Smooth muscle cell (in vitro differentiated cells): Measurements from ENCODE around the gene NXF2B. TPM values are rescaled to one million over a fixed set of nuclear protein-coding genes. Genes with fewer than 3 reads are reported as not detected.
A peak's percentile ranks its signal among the peaks of the same experiment; 100 is the strongest.

Experiments
- DNase-seq: peaks from one replicate; lab custom pipeline; 2025; ENCODE audit not compliant: unreplicated experiment; lab: John Stamatoyannopoulos, UW
- H2AFZ ChIP-seq: fragments of 200-600 bp; sonication (generic); 2 replicates; pipeline ENCODE4 v1.6.0; 2016; ENCODE audit warnings: antibody characterized with exemption, low read depth, mild to moderate bottlenecking
- H3F3A ChIP-seq: fragments of 200-600 bp; sonication (generic); 2 replicates; pipeline ENCODE4 v1.6.0; 2017; ENCODE audit warnings: antibody characterized with exemption, low read depth
- H3K27ac ChIP-seq: fragments of 200-600 bp; sonication (generic); 2 replicates; pipeline ENCODE4 v1.5.1; 2016; ENCODE audit warnings: low read depth, mild to moderate bottlenecking
- H3K27me3 ChIP-seq: fragments of 200-600 bp; sonication (generic); 2 replicates; pipeline ENCODE4 v1.6.1; 2016; ENCODE audit warnings: low read depth, mild to moderate bottlenecking
- H3K36me3 ChIP-seq: fragments of 200-600 bp; sonication (generic); 2 replicates; pipeline ENCODE4 v1.5.1; 2016; ENCODE audit warnings: low read depth
- H3K4me1 ChIP-seq: fragments of 200-600 bp; sonication (generic); 2 replicates; pipeline ENCODE4 v1.5.1; 2016; ENCODE audit warnings: low read depth
- H3K4me2 ChIP-seq: fragments of 200-600 bp; sonication (generic); 2 replicates; pipeline ENCODE4 v1.6.0; 2016; ENCODE audit warnings: mild to moderate bottlenecking
- H3K4me3 ChIP-seq: fragments of 200-600 bp; sonication (generic); 2 replicates; pipeline ENCODE4 v1.5.1; 2016; ENCODE audit warnings: mild to moderate bottlenecking
- H3K79me2 ChIP-seq: fragments of 200-600 bp; sonication (generic); 2 replicates; pipeline ENCODE4 v1.6.0; 2016; ENCODE audit warnings: low read depth, mild to moderate bottlenecking
- H3K9ac ChIP-seq: fragments of 200-600 bp; sonication (generic); 2 replicates; pipeline ENCODE4 v1.6.0; 2016; ENCODE audit warnings: low read depth
- H3K9me3 ChIP-seq: fragments of 200-600 bp; sonication (generic); replicated peaks from 2 replicates; pipeline ENCODE4 v1.5.1; 2016; ENCODE audit warnings: low read depth
- H4K20me1 ChIP-seq: fragments of 200-600 bp; sonication (generic); 2 replicates; pipeline ENCODE4 v1.6.0; 2016; ENCODE audit warnings: low read depth
- WGBS: methylation state at CpG from one replicate; pipeline ENCODE4 v1.1.7; 2016; ENCODE audit warnings: low lambda C conversion rate; 5-methylcytosine and 5-hydroxymethylcytosine counted together
- polyA plus RNA-seq: library from polyadenylated mRNA; unstranded; fragments of >200 nt; fragmentation: Nextera tagmentation; extraction: Ambion mirVana; gene quantifications from 2 replicates; pipeline ENCODE4 v1.2.1, GENCODE V29; 2016
- total RNA-seq: library from RNA; depleted of rRNA; stranded (reverse); fragments of >200 nt; gene quantifications from 2 replicates; pipeline ENCODE4 v1.2.3, GENCODE V29; 2014
- TF ChIP-seq, protein P1 (sequence below): fragments of 200-600 bp; sonication (generic); IDR thresholded peaks from 2 replicates; pipeline ENCODE4 v1.5.1; 2017; ENCODE audit warnings: borderline replicate concordance, mild to moderate bottlenecking, antibody characterized with exemption; ENCODE audit not compliant: insufficient read depth, poor library complexity, severe bottlenecking

The NXF2B gene
- total and polyA plus RNA-seq, 2 experiments from 2014 or later: not detected

GRCh38 chrX:102345916-102346315 lies 93.9 kb downstream of the NXF2B start:
- Histone ChIP-seq H3K4me3 (no peak overlapping the region), H3K27me3 (no peaks in the 10 kb centered on the region), H3K27ac (no peak overlapping the region), H3K9me3 (no peaks in the 10 kb centered on the region), H3K36me3 (no peaks in the 10 kb centered on the region), H3K4me1 (no peaks in the 10 kb centered on the region), H3K4me2 (no peak overlapping the region), H3K9ac (no peak overlapping the region), H2AFZ (no peak overlapping the region), H3K79me2 (no peaks in the 10 kb centered on the region), H3F3A (no peaks in the 10 kb centered on the region), H4K20me1 (no peaks in the 10 kb centered on the region)
- WGBS: 35% methylated on average over 3 of the region's 3 CpGs
- no peak for DNase-seq
- TF ChIP-seq, protein P1, sequence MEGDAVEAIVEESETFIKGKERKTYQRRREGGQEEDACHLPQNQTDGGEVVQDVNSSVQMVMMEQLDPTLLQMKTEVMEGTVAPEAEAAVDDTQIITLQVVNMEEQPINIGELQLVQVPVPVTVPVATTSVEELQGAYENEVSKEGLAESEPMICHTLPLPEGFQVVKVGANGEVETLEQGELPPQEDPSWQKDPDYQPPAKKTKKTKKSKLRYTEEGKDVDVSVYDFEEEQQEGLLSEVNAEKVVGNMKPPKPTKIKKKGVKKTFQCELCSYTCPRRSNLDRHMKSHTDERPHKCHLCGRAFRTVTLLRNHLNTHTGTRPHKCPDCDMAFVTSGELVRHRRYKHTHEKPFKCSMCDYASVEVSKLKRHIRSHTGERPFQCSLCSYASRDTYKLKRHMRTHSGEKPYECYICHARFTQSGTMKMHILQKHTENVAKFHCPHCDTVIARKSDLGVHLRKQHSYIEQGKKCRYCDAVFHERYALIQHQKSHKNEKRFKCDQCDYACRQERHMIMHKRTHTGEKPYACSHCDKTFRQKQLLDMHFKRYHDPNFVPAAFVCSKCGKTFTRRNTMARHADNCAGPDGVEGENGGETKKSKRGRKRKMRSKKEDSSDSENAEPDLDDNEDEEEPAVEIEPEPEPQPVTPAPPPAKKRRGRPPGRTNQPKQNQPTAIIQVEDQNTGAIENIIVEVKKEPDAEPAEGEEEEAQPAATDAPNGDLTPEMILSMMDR: peak; percentile 67

- no peaks in the 10 kb centered on the region for H3K36me3 ChIP-seq
- H3K27ac ChIP-seq: no peak overlapping the region
- no peak overlapping the region for H3K9ac ChIP-seq
- H3K79me2 ChIP-seq: no peaks in the 10 kb centered on the region
- H3F3A ChIP-seq: no peaks in the 10 kb centered on the region
- no peak overlapping the region for H3K4me3 ChIP-seq
- no peak for DNase-seq
- TF ChIP-seq, protein P1: no peak
- H3K27me3 ChIP-seq: no peaks in the 10 kb centered on the region
- no peaks in the 10 kb centered on the region for H3K4me1 ChIP-seq
- no peaks in the 10 kb centered on the region for H4K20me1 ChIP-seq
- H3K4me2 ChIP-seq: no peak overlapping the region
- no peak overlapping the region for H2AFZ ChIP-seq
- 36% methylated on average over 2 of the region's 2 CpGs for WGBS
- no peaks in the 10 kb centered on the region for H3K9me3 ChIP-seq
Observed at GRCh38 chrX:102341867-102342266, 97.9 kb downstream of the NXF2B start.

DNA sequence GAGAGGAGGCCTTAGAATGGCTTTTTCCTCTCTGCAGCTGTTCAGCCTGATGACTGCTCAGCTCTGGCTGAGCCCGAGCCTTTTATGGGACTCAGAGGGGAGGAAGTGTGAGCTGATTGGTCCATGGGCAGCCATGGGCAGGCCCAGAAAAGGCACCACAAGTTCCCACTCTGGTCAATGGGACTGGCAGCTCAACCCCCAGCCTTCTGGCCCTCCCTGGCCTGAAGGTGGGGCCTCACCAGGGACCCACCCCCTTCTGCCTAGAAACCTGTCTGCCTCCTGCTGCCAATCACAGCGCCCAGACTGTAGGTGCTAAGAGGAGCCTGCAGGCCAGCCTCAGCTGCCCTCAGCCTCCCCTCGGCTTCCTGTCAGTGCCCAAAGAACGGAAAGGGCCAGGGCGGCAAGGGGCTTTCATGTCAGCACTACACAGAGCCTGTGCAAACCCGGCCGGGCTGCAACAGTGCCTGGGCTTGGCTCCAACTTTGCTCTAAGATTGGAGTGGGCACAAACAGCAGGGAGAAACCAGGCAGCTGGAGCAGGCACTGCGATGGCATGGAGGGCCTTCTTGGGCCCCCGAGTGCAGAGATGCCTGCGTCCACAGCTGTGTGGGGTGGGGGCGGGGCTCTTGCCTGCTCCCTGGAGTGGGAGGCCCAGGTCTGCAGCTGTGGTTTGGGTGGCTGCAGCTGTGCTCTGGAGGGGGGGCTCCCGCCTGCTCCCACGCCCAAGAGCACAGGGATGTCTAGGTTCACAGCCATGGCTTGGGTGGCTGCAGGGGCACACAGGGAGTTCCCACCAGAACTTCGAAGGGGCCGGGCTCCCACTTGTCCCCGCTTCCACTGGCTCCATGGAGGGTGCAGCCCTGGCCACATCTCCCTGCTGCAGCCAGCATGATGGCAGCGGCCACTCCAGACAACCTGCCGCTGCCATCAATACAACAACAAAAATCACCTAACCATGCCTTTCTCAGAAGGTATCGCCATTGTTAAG lies 100.2 kb downstream of the NXF2B start:
- no peaks in the 10 kb centered on the region for H4K20me1 ChIP-seq
- H3K4me1 ChIP-seq: no peaks in the 10 kb centered on the region
- no peak overlapping the region for H3K27ac ChIP-seq
- H3K79me2 ChIP-seq: no peaks in the 10 kb centered on the region
- no peak overlapping the region for H3K4me3 ChIP-seq
- no peak for DNase-seq
- no peak overlapping the region for H3K4me2 ChIP-seq
- no peak overlapping the region for H3K9ac ChIP-seq
- H3K36me3 ChIP-seq: no peaks in the 10 kb centered on the region
- 79% methylated on average over 19 of the region's 19 CpGs for WGBS
- no peaks in the 10 kb centered on the region for H3F3A ChIP-seq
- H3K9me3 ChIP-seq: no peaks in the 10 kb centered on the region
- no peaks in the 10 kb centered on the region for H3K27me3 ChIP-seq
- no peak overlapping the region for H2AFZ ChIP-seq
- TF ChIP-seq, protein P1: no peak
